Chondrocyte (in vitro differentiated cells): ENCODE results near the gene MOV10. TPM values are rescaled to one million over a fixed set of nuclear protein-coding genes. Genes with fewer than 3 reads are reported as not detected.

Experiments used
- DNase-seq: peaks from one replicate; pipeline ENCODE4 v3.0.0; 2021; ENCODE audit warnings: mixed read lengths, low spot score
- H3K27ac Mint-ChIP-seq: one replicate; pipeline ENCODE4 v1.8.0; 2021; ENCODE audit warnings: mild to moderate bottlenecking, moderate library complexity, mixed read lengths; ENCODE audit not compliant: unreplicated experiment
- H3K27me3 Mint-ChIP-seq: 2 replicates; pipeline ENCODE4 v1.8.0; 2021; ENCODE audit warnings: low read depth, mixed read lengths
- H3K36me3 Mint-ChIP-seq: 2 replicates; pipeline ENCODE4 v1.8.0; 2021; ENCODE audit warnings: low read depth, mixed read lengths
- H3K4me1 Mint-ChIP-seq: 2 replicates; pipeline ENCODE4 v1.8.0; 2021; ENCODE audit warnings: low read depth, mild to moderate bottlenecking, mixed read lengths
- H3K4me3 Mint-ChIP-seq: one replicate; pipeline ENCODE4 v1.8.0; 2021; ENCODE audit warnings: mild to moderate bottlenecking, moderate library complexity, mixed read lengths; ENCODE audit not compliant: unreplicated experiment
- H3K9me3 Mint-ChIP-seq: 2 replicates; pipeline ENCODE4 v1.8.0; 2021; ENCODE audit warnings: low read depth, mixed read lengths
- CTCF ChIP-seq: fragments of 200-600 bp; sonication (generic); IDR thresholded peaks from 2 replicates; pipeline ENCODE4 v1.5.0; 2021; ENCODE audit warnings: antibody characterized with exemption, mild to moderate bottlenecking, moderate library complexity
- total RNA-seq: library from RNA; stranded (reverse); gene quantifications from 3 replicates; pipeline ENCODE4 v1.2.1, GENCODE V29; 2021

The MOV10 gene
- total RNA-seq, 1 donor from 2014 or later = 45.9 TPM

- H3K4me1 Mint-ChIP-seq = peaks cover 59% of the 10 kb centered on the region
- no peak for DNase-seq
- H3K27me3 Mint-ChIP-seq = no peaks in the 10 kb centered on the region
- peaks cover 21% of the 10 kb centered on the region for H3K36me3 Mint-ChIP-seq
- no peak for TF ChIP-seq CTCF
- H3K4me3 Mint-ChIP-seq = no peak overlapping the region
- H3K9me3 Mint-ChIP-seq = no peaks in the 10 kb centered on the region
- peak overlapping the region; percentile 96 for H3K27ac Mint-ChIP-seq
Measured at GRCh38 chr1:112699425-112700144, 25.1 kb downstream of the MOV10 start.

- TF ChIP-seq CTCF = peak; percentile 36
- H3K4me3 Mint-ChIP-seq = peak overlapping the region; percentile 41
- peaks cover 69% of the 10 kb centered on the region for H3K4me1 Mint-ChIP-seq
- no peaks in the 10 kb centered on the region for H3K9me3 Mint-ChIP-seq
- H3K36me3 Mint-ChIP-seq = peaks cover 19% of the 10 kb centered on the region
- peak; percentile 98 for DNase-seq
- H3K27me3 Mint-ChIP-seq = no peaks in the 10 kb centered on the region
- H3K27ac Mint-ChIP-seq = peak overlapping the region; percentile 96
Measured at GRCh38 chr1:112700290-112701226, 26.1 kb downstream of the MOV10 start.

GRCh38 chr1:112701227-112702066 lies 27.0 kb downstream of the MOV10 start:
- Mint-ChIP-seq H3K27me3 (no peaks in the 10 kb centered on the region), H3K27ac (peak overlapping the region; percentile 96), H3K36me3 (peaks cover 19% of the 10 kb centered on the region), H3K4me3 (peak overlapping the region; percentile 41), H3K9me3 (no peaks in the 10 kb centered on the region), H3K4me1 (peaks cover 71% of the 10 kb centered on the region)
- no peak for DNase-seq
- no peak for TF ChIP-seq CTCF

- peaks cover 19% of the 10 kb centered on the region for H3K36me3 Mint-ChIP-seq
- H3K27ac Mint-ChIP-seq = peak overlapping the region; percentile 96
- no peak overlapping the region for H3K4me3 Mint-ChIP-seq
- TF ChIP-seq CTCF = no peak
- peaks cover 71% of the 10 kb centered on the region for H3K4me1 Mint-ChIP-seq
- no peak for DNase-seq
- H3K9me3 Mint-ChIP-seq = no peaks in the 10 kb centered on the region
- no peaks in the 10 kb centered on the region for H3K27me3 Mint-ChIP-seq
Measured at GRCh38 chr1:112702067-112702395, 27.6 kb downstream of the MOV10 start.
